ES-I3 (cell line): ENCODE data around the gene KRT28.

Experiments
- H3K36me3 ChIP-seq: 2 replicates; pipeline ENCODE4 v1.6.1; 2013; ENCODE audit warnings: mild to moderate bottlenecking, low read length, control low read depth, moderate library complexity; ENCODE audit not compliant: insufficient read depth
- H3K4me1 ChIP-seq: 2 replicates; pipeline ENCODE4 v1.6.1; 2013; ENCODE audit warnings: mild to moderate bottlenecking, control low read depth, low read length; ENCODE audit not compliant: insufficient read depth
- H3K9ac ChIP-seq: 2 replicates; pipeline ENCODE4 v1.6.1; 2013; ENCODE audit warnings: low read depth, mild to moderate bottlenecking, low read length, moderate library complexity
- H3K9me3 ChIP-seq: 2 replicates; pipeline ENCODE4 v1.6.1; 2013; ENCODE audit warnings: mild to moderate bottlenecking, low read length, moderate library complexity; ENCODE audit not compliant: control insufficient read depth, insufficient read depth

KRT28 gene

GRCh38 chr17:40809721-40810421 is 10.1 kb upstream of the KRT28 start:
- Histone ChIP-seq H3K9me3 (no peaks in the 10 kb centered on the region), H3K4me1 (no peaks in the 10 kb centered on the region), H3K36me3 (no peaks in the 10 kb centered on the region), H3K9ac (no peak overlapping the region)

GRCh38 chr17:40806131-40806530 is 6.4 kb upstream of the KRT28 start:
- Histone ChIP-seq H3K9me3 (no peaks in the 10 kb centered on the region), H3K4me1 (no peaks in the 10 kb centered on the region), H3K9ac (no peak overlapping the region), H3K36me3 (no peaks in the 10 kb centered on the region)

GRCh38 chr17:40803617-40804082 is 3.9 kb upstream of the KRT28 start:
- Histone ChIP-seq H3K36me3 (no peaks in the 10 kb centered on the region), H3K4me1 (no peaks in the 10 kb centered on the region), H3K9me3 (no peaks in the 10 kb centered on the region), H3K9ac (no peak overlapping the region)

GRCh38 chr17:40801157-40801556 is 1.4 kb upstream of the KRT28 start:
- H3K9me3 ChIP-seq = no peaks in the 10 kb centered on the region
- no peak overlapping the region for H3K9ac ChIP-seq
- H3K36me3 ChIP-seq = no peaks in the 10 kb centered on the region
- no peaks in the 10 kb centered on the region for H3K4me1 ChIP-seq

- no peaks in the 10 kb centered on the region for H3K36me3 ChIP-seq
- H3K9me3 ChIP-seq = no peaks in the 10 kb centered on the region
- no peak overlapping the region for H3K9ac ChIP-seq
- no peaks in the 10 kb centered on the region for H3K4me1 ChIP-seq
Measured at GRCh38 chr17:40800381-40800780, 622 bp upstream of the KRT28 start.

GRCh38 chr17:40796846-40797245 is 2.9 kb downstream of the KRT28 start:
- no peak overlapping the region for H3K9ac ChIP-seq
- no peaks in the 10 kb centered on the region for H3K9me3 ChIP-seq
- no peaks in the 10 kb centered on the region for H3K36me3 ChIP-seq
- H3K4me1 ChIP-seq = no peaks in the 10 kb centered on the region

- H3K4me1 ChIP-seq = no peaks in the 10 kb centered on the region
- no peaks in the 10 kb centered on the region for H3K36me3 ChIP-seq
- H3K9me3 ChIP-seq = no peaks in the 10 kb centered on the region
- no peak overlapping the region for H3K9ac ChIP-seq
Measured at GRCh38 chr17:40795019-40795667, 4.6 kb downstream of the KRT28 start.

- H3K9me3 ChIP-seq = no peaks in the 10 kb centered on the region
- no peaks in the 10 kb centered on the region for H3K4me1 ChIP-seq
- no peaks in the 10 kb centered on the region for H3K36me3 ChIP-seq
- H3K9ac ChIP-seq = no peak overlapping the region
Measured at GRCh38 chr17:40794466-40794865, 5.3 kb downstream of the KRT28 start.

GRCh38 chr17:40793832-40794231 is 5.9 kb downstream of the KRT28 start:
- Histone ChIP-seq H3K9ac (no peak overlapping the region), H3K9me3 (no peaks in the 10 kb centered on the region), H3K36me3 (no peaks in the 10 kb centered on the region), H3K4me1 (no peaks in the 10 kb centered on the region)

GRCh38 chr17:40791787-40792436 is 7.8 kb downstream of the KRT28 start:
- H3K4me1 ChIP-seq = no peaks in the 10 kb centered on the region
- H3K9me3 ChIP-seq = no peaks in the 10 kb centered on the region
- no peak overlapping the region for H3K9ac ChIP-seq
- H3K36me3 ChIP-seq = no peaks in the 10 kb centered on the region

GRCh38 chr17:40791111-40791510 is 8.6 kb downstream of the KRT28 start:
- Histone ChIP-seq H3K9me3 (no peaks in the 10 kb centered on the region), H3K36me3 (no peaks in the 10 kb centered on the region), H3K4me1 (no peaks in the 10 kb centered on the region), H3K9ac (no peak overlapping the region)

GRCh38 chr17:40782450-40782849 is 17.3 kb downstream of the KRT28 start, which contains the start of gene KRT27:
Gene KRT27, minus strand, starts transcription at chr17:40782550. Its CDS starts 57 bp downstream, at chr17:40782493.
- Histone ChIP-seq H3K9ac (no peak within 1 kb of the TSS), H3K36me3 (no peaks in the 10 kb centered on the region), H3K4me1 (no peaks in the 10 kb centered on the region), H3K9me3 (no peaks in the 10 kb centered on the region)

GRCh38 chr17:40779181-40779909 is 20.4 kb downstream of the KRT28 start:
- no peaks in the 10 kb centered on the region for H3K36me3 ChIP-seq
- no peaks in the 10 kb centered on the region for H3K9me3 ChIP-seq
- H3K4me1 ChIP-seq = no peaks in the 10 kb centered on the region
- no peak overlapping the region for H3K9ac ChIP-seq

- Histone ChIP-seq H3K4me1 (no peaks in the 10 kb centered on the region), H3K9me3 (no peaks in the 10 kb centered on the region), H3K9ac (no peak overlapping the region), H3K36me3 (no peaks in the 10 kb centered on the region)
Measured at GRCh38 chr17:40778461-40778860, 21.3 kb downstream of the KRT28 start.
